Measurements from ENCODE around the gene TCF4. TPM values are rescaled to one million over a fixed set of nuclear protein-coding genes. Genes with fewer than 3 reads are reported as not detected.

TCF4 gene
- total RNA-seq, 6 donors from 2014 or later = 70.6 to 115 (median 92.4) TPM

DNA sequence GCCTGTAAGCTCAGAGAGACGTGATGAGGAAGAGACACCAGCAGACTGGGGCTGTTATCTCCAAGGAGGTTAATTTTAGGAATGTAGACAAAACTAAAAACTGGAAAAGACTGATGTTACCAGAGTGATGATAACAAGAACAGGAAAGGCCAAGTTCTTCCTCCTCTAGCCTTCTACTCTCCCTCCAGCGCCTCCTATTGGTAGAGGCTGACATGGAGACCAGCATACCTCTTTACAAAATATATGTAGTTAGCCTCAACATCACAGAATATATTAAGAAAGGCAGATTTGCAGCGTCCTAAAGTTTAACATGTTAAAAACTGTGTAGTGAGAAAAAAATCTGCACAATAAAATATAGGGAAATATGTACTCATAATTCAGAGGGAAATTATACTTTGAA lies 66.0 kb downstream of the TCF4 start:
- no peaks in the 10 kb centered on the region for H3K9me3 ChIP-seq
- WGBS, 2 donors = 61 to 71% methylated on average over 3 of the region's 3 CpGs
- H3K4me1 ChIP-seq = peaks cover 0 to 4% (median 0%) of the 10 kb centered on the region in 4 donors
- ATAC-seq (ENCODE audit: low FRiP score in 2 of 2) = no peak
- no peak overlapping the region for H3K4me3 ChIP-seq
- no peak for DNase-seq
- no peaks in the 10 kb centered on the region for H3K36me3 ChIP-seq
- TF ChIP-seq POLR2AphosphoS5 (IDR thresholded peaks at IDR 0.05) (no peak), POLR2A (IDR thresholded peaks at IDR 0.05) (no peak), EP300 (IDR thresholded peaks at IDR 0.05) (no peak)
- TF ChIP-seq, protein P1, sequence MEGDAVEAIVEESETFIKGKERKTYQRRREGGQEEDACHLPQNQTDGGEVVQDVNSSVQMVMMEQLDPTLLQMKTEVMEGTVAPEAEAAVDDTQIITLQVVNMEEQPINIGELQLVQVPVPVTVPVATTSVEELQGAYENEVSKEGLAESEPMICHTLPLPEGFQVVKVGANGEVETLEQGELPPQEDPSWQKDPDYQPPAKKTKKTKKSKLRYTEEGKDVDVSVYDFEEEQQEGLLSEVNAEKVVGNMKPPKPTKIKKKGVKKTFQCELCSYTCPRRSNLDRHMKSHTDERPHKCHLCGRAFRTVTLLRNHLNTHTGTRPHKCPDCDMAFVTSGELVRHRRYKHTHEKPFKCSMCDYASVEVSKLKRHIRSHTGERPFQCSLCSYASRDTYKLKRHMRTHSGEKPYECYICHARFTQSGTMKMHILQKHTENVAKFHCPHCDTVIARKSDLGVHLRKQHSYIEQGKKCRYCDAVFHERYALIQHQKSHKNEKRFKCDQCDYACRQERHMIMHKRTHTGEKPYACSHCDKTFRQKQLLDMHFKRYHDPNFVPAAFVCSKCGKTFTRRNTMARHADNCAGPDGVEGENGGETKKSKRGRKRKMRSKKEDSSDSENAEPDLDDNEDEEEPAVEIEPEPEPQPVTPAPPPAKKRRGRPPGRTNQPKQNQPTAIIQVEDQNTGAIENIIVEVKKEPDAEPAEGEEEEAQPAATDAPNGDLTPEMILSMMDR (IDR thresholded peaks at IDR 0.05) = no peak
- no peak overlapping the region for H3K27ac ChIP-seq
- H3K27me3 ChIP-seq = no peaks in the 10 kb centered on the region

DNA sequence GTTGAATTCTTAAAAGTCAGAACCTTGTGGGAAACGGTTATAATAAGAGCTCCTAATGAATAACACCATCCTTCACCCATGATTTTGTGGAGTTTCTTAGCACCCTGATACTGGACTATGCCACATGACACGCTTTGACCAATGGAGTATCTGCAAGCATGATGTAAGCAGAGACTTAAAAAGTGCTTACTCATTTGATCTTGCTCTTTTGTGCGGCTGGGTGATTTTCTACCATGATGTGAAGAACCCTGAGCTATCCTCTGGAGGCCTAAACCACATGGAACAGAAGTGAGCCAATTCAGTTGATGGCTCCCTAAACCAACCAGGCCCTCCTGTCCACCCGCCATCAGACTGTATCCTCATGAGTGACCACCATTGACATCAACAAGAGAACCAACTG lies 70.9 kb downstream of the TCF4 start:
- ATAC-seq (ENCODE audit: low FRiP score in 2 of 2) (no peak), DNase-seq (no peak)
- H3K9me3 ChIP-seq = no peaks in the 10 kb centered on the region
- TF ChIP-seq POLR2A (IDR thresholded peaks at IDR 0.05) = no peak
- TF ChIP-seq POLR2AphosphoS5 (IDR thresholded peaks at IDR 0.05) = no peak
- no peak for TF ChIP-seq EP300 (IDR thresholded peaks at IDR 0.05)
- TF ChIP-seq, protein P1 (IDR thresholded peaks at IDR 0.05) = no peak
- WGBS, 2 donors = 87 to 94% methylated on average over 4 of the region's 4 CpGs
- no peaks in the 10 kb centered on the region for H3K27me3 ChIP-seq
- no peaks in the 10 kb centered on the region for H3K36me3 ChIP-seq
- H3K4me3 ChIP-seq = no peak overlapping the region
- no peaks in the 10 kb centered on the region for H3K4me1 ChIP-seq
- H3K27ac ChIP-seq = no peak overlapping the region

DNA sequence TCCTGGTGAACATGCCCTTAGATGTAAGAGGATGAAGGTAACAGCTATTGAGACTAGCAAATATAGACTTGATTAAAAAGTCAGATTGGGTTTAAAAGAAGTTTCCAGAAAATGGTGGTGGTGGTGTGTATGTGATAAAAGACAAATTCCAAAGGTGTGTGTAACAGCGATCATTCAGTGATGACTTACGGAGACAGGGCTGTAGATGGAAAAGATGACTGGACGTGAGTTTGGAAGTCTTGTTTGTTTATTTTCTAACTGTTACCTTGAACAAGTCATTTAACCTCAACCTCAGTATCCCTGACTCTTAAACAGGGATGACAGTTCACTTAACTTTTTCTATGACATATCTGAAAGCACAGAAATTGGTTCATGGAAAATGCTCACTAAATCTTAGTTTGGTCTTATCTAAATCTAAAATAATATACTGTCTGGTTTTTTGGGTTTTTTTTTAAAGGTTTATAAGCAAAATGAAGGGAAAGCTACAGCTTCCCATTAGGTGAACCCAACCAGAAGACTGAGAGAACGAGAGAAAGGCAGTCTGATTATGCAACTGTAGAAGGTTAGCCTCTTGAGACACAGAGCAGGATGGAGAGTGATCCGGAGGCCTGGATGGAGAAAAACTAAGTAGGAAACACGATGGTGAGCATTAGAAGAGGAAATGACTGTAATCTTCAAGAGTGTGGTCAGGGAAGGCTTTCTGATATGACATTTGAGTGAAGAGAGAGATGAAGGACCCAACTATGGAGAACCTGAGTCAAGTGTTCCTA lies 71.9 kb downstream of the TCF4 start:
- Histone ChIP-seq H3K36me3 (no peaks in the 10 kb centered on the region), H3K27me3 (no peaks in the 10 kb centered on the region), H3K4me3 (no peak overlapping the region), H3K9me3 (no peaks in the 10 kb centered on the region), H3K27ac (no peak overlapping the region), H3K4me1 (peaks cover 0 to 5% (median 0%) of the 10 kb centered on the region in 4 donors)
- DNase-seq = no peak
- TF ChIP-seq EP300 (IDR thresholded peaks at IDR 0.05) = no peak
- TF ChIP-seq, protein P1 (IDR thresholded peaks at IDR 0.05) = no peak
- TF ChIP-seq POLR2A (IDR thresholded peaks at IDR 0.05) = no peak
- no peak for TF ChIP-seq POLR2AphosphoS5 (IDR thresholded peaks at IDR 0.05)
- ATAC-seq (ENCODE audit: low FRiP score in 2 of 2) = no peak
- 60 to 82% methylated on average over 6 of the region's 6 CpGs for WGBS, 2 donors

DNA sequence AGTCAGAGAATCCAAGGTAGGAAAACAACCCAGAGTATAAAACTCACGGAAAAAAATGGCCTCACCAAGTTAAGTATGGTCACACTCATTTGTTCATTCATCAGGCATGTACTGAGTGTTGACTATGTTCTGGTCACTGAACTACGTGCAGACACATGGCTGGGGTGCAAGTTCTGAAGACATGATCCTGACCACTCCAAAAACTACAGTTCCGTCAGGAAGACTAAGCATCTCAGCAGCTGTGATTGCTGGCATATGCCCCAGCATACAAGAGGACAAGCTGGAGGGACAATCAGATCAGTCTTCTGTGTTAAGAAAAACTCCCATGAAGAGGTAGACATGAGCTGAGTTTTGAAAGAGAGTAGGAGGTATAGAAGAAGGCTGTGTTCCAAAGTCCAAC lies 72.8 kb downstream of the TCF4 start:
- TF ChIP-seq, protein P1 (IDR thresholded peaks at IDR 0.05) = no peak
- TF ChIP-seq POLR2AphosphoS5 (IDR thresholded peaks at IDR 0.05) = no peak
- no peak for TF ChIP-seq POLR2A (IDR thresholded peaks at IDR 0.05)
- TF ChIP-seq EP300 (IDR thresholded peaks at IDR 0.05) = no peak
- ATAC-seq (ENCODE audit: low FRiP score in 2 of 2) (no peak), DNase-seq (no peak)
- no peaks in the 10 kb centered on the region for H3K36me3 ChIP-seq
- no peaks in the 10 kb centered on the region for H3K9me3 ChIP-seq
- 77 to 92% methylated on average over 3 of the region's 3 CpGs for WGBS, 2 donors
- no peaks in the 10 kb centered on the region for H3K27me3 ChIP-seq
- H3K4me1 ChIP-seq = peaks cover 0 to 5% (median 0%) of the 10 kb centered on the region in 4 donors
- no peak overlapping the region for H3K27ac ChIP-seq
- H3K4me3 ChIP-seq = no peak overlapping the region

DNA sequence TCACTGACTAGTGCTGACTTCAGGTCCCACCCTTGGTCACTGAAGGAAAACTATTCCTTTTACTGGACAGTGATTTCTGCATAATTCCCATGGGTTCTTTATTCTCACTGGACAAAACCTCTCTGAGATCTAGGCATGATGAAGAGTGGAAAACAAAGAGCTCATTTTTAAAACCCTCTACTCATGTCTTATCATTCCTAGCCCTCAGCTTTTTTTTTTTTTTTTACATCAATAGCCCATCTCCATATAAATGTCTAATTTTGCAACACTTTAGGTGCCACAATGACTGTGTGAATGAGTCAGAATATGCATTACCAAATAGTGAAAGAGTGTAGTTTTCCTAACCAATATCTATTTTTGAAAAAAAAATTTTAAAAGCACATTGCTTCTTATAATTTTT lies 74.8 kb downstream of the TCF4 start:
- H3K27ac ChIP-seq = no peak overlapping the region
- H3K9me3 ChIP-seq = no peaks in the 10 kb centered on the region
- ATAC-seq (ENCODE audit: low FRiP score in 2 of 2) (no peak), DNase-seq (no peak)
- H3K36me3 ChIP-seq = no peaks in the 10 kb centered on the region
- TF ChIP-seq, protein P1 (IDR thresholded peaks at IDR 0.05) = no peak
- TF ChIP-seq POLR2AphosphoS5 (IDR thresholded peaks at IDR 0.05) (no peak), EP300 (IDR thresholded peaks at IDR 0.05) (no peak), POLR2A (IDR thresholded peaks at IDR 0.05) (no peak)
- H3K4me3 ChIP-seq = no peak overlapping the region
- H3K4me1 ChIP-seq = peaks cover 0 to 7% (median 0%) of the 10 kb centered on the region in 4 donors
- no peaks in the 10 kb centered on the region for H3K27me3 ChIP-seq

Measured in upper lobe of left lung (tissue), 6 donors.